ENCODE results near the gene VSIG8. TPM values are rescaled to one million over a fixed set of nuclear protein-coding genes. Genes with fewer than 3 reads are reported as not detected.
A peak's percentile ranks its signal among the peaks of the same experiment; 100 is the strongest.

Gene VSIG8
- total and polyA plus RNA-seq, 12 donors = 0.06 to 0.80 (median 0.17) TPM; not detected in 8

DNA sequence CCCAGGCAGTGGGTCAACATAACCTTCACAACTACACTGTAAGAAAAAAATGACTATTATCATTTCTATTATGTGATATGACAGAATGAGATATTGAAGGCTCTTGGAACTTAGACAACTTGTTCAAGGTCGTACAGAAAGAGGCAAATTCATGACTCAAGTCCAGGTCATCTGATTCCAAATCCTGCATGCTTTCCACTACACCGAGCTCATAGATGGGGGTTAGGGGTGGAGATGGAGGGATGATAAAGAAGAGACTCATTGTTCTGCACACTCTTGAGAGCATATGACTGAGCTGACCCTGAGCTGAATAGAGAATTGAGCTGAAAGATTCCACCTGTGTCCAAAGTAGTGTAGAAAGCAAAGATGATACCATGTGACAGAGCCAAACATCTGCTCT, 57.5 kb downstream of the VSIG8 start:
- intact Hi-C loops (cut with DNase I) = no loop called here
- H3K4me3 ChIP-seq = no peak overlapping the region
- WGBS, 4 donors = 15 to 25% (median 20%) methylated on average over 2 of the region's 2 CpGs
- H3K9me3 ChIP-seq (replicated peaks in 1 of 3) = no peaks in the 10 kb centered on the region
- no peaks in the 10 kb centered on the region for H3K27me3 ChIP-seq
- peaks cover 13 to 20% of the 10 kb centered on the region in 2 donors for H3K4me1 ChIP-seq (replicated peaks in 1 of 2)
- DNase-seq = peak; percentile 61 to 86 (median 73)
- no peak for TF ChIP-seq POLR2A (IDR thresholded peaks at IDR 0.05)
- TF ChIP-seq, protein P1, sequence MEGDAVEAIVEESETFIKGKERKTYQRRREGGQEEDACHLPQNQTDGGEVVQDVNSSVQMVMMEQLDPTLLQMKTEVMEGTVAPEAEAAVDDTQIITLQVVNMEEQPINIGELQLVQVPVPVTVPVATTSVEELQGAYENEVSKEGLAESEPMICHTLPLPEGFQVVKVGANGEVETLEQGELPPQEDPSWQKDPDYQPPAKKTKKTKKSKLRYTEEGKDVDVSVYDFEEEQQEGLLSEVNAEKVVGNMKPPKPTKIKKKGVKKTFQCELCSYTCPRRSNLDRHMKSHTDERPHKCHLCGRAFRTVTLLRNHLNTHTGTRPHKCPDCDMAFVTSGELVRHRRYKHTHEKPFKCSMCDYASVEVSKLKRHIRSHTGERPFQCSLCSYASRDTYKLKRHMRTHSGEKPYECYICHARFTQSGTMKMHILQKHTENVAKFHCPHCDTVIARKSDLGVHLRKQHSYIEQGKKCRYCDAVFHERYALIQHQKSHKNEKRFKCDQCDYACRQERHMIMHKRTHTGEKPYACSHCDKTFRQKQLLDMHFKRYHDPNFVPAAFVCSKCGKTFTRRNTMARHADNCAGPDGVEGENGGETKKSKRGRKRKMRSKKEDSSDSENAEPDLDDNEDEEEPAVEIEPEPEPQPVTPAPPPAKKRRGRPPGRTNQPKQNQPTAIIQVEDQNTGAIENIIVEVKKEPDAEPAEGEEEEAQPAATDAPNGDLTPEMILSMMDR (IDR thresholded peaks at IDR 0.05) = no peak
- H3K27ac ChIP-seq = peak overlapping the region in 4 of 5 donors; percentile 62 to 82 (median 72)
- no peaks in the 10 kb centered on the region for H3K36me3 ChIP-seq (replicated peaks in 1 of 2)

Small RNA genes within 50 kb of the gene (microRNA-seq; reads per million reads assigned to microRNA genes)
- gene MIR4259 = 0 reads per million in 3 donors

Small RNA genes within 50 kb of the gene (small RNA-seq; reads per million reads assigned to genes)
- gene MIR4259 = 0 reads per million in 2 donors
- 0 to 0.08 reads per million in 2 donors for gene RF00570

Other genes with a start within 250 kb of the VSIG8 start
- 1 to 10 TPM in 1 of 9 donors, under 1 TPM in 3, not detected in 5; 0.52 to 1.3 (median 0.73) TPM for gene CRP, start 148.1 kb downstream of the VSIG8 start, total RNA-seq
- gene CRP, start 148.1 kb downstream of the VSIG8 start, polyA plus RNA-seq = 1 to 10 TPM in 1 of 3 donors, under 1 TPM in 2; 0.34 to 6.0 (median 0.64) TPM
- 100 to 1,000 TPM in 6 of 9 donors, 10 to 100 TPM in 3; 52.5 to 260 (median 121) TPM for gene DUSP23, start 81.7 kb downstream of the VSIG8 start, total RNA-seq
- 100 to 1,000 TPM in 1 of 3 donors, 10 to 100 TPM in 2; 28.3 to 217 (median 75.8) TPM for gene DUSP23, start 81.7 kb downstream of the VSIG8 start, polyA plus RNA-seq
- 1 to 10 TPM in 3 of 9 donors, under 1 TPM in 3, not detected in 3; 0.11 to 2.2 (median 0.78) TPM for gene FCRL6, start 60.3 kb downstream of the VSIG8 start, total RNA-seq
- under 1 TPM; 0.24 to 0.37 (median 0.26) TPM for gene FCRL6, start 60.3 kb downstream of the VSIG8 start, polyA plus RNA-seq
- gene SLAMF8, start 35.8 kb downstream of the VSIG8 start, total RNA-seq = 10 to 100 TPM in 4 of 9 donors, 1 to 10 TPM in 3, under 1 TPM in 2; 0.55 to 20.4 (median 9.9) TPM
- gene SLAMF8, start 35.8 kb downstream of the VSIG8 start, polyA plus RNA-seq = 10 to 100 TPM in 1 of 3 donors, 1 to 10 TPM in 2; 6.4 to 24.2 (median 6.5) TPM
- under 1 TPM in 3 of 9 donors, not detected in 6; 0.14 to 0.81 (median 0.17) TPM for gene CFAP45, start 37.5 kb upstream of the VSIG8 start, total RNA-seq
- under 1 TPM; 0.30 to 0.42 (median 0.40) TPM for gene CFAP45, start 37.5 kb upstream of the VSIG8 start, polyA plus RNA-seq
- gene TAGLN2, start 62.9 kb upstream of the VSIG8 start, total RNA-seq = 100 to 1,000 TPM in 7 of 9 donors, 10 to 100 TPM in 2; 42.3 to 185 (median 141) TPM
- gene TAGLN2, start 62.9 kb upstream of the VSIG8 start, polyA plus RNA-seq = 100 to 1,000 TPM; 124 to 215 (median 192) TPM
- gene IGSF9, start 83.0 kb upstream of the VSIG8 start, total RNA-seq = under 1 TPM in 4 of 9 donors, not detected in 5; 0.14 to 0.32 (median 0.22) TPM
- gene IGSF9, start 83.0 kb upstream of the VSIG8 start, polyA plus RNA-seq = under 1 TPM in 2 of 3 donors, not detected in 1; 0.10 to 0.16 TPM
- not detected for gene SLAMF9, start 91.6 kb upstream of the VSIG8 start, total RNA-seq
- gene SLAMF9, start 91.6 kb upstream of the VSIG8 start, polyA plus RNA-seq = not detected
- gene PIGM, start 169.3 kb upstream of the VSIG8 start, total RNA-seq = 1 to 10 TPM; 5.3 to 9.4 (median 7.7) TPM
- 1 to 10 TPM; 3.0 to 9.4 (median 3.5) TPM for gene PIGM, start 169.3 kb upstream of the VSIG8 start, polyA plus RNA-seq
- gene KCNJ10, start 207.5 kb upstream of the VSIG8 start, total RNA-seq = under 1 TPM in 3 of 9 donors, not detected in 6; 0.11 to 0.32 (median 0.19) TPM
- under 1 TPM in 2 of 3 donors, not detected in 1; 0.13 TPM for gene KCNJ10, start 207.5 kb upstream of the VSIG8 start, polyA plus RNA-seq
- 1 to 10 TPM in 1 of 9 donors, under 1 TPM in 2, not detected in 6; 0.14 to 1.1 (median 0.33) TPM for gene KCNJ9, start 218.9 kb upstream of the VSIG8 start, total RNA-seq
- gene KCNJ9, start 218.9 kb upstream of the VSIG8 start, polyA plus RNA-seq = under 1 TPM; 0.16 to 0.24 (median 0.20) TPM
- gene IGSF8, start 236.0 kb upstream of the VSIG8 start, total RNA-seq = 10 to 100 TPM; 15.0 to 42.9 (median 24.2) TPM
- 10 to 100 TPM in 2 of 3 donors, 1 to 10 TPM in 1; 9.7 to 24.9 (median 20.8) TPM for gene IGSF8, start 236.0 kb upstream of the VSIG8 start, polyA plus RNA-seq